ENCODE results near the gene GNAI2.
"Not testable (repeated sequence)": the region's sequence is repeated elsewhere in the genome, so short reads cannot be mapped to it uniquely, and the experiment has no call there.

Gene GNAI2

GRCh38 chr3:50266836-50267235 lies 30.8 kb downstream of the GNAI2 start:
- no peak for DNase-seq

- no peak for DNase-seq
These were observed 31.4 kb downstream of the GNAI2 start for GRCh38 chr3:50267280-50267913.

- DNase-seq: no peak
These were observed 32.3 kb downstream of the GNAI2 start for GRCh38 chr3:50268276-50268675.

- DNase-seq: no peak
These were observed 32.9 kb downstream of the GNAI2 start, which contains the start of gene SEMA3B for GRCh38 chr3:50268703-50269451. SEMA3B (plus strand) TSS chr3:50269147; CDS start chr3:50269241, 94 bp downstream.

- DNase-seq: no peak
These were observed 33.5 kb downstream of the GNAI2 start for GRCh38 chr3:50269460-50269859.

GRCh38 chr3:50269977-50270413 lies 34.0 kb downstream of the GNAI2 start:
- no peak for DNase-seq

GRCh38 chr3:50270422-50271224 lies 34.6 kb downstream of the GNAI2 start:
- DNase-seq: no peak

GRCh38 chr3:50271314-50271936 lies 35.4 kb downstream of the GNAI2 start:
- DNase-seq: no peak

GRCh38 chr3:50272538-50272910 lies 36.5 kb downstream of the GNAI2 start:
- not testable (repeated sequence) for DNase-seq

GRCh38 chr3:50272911-50273688 lies 37.1 kb downstream of the GNAI2 start:
- peak; percentile 54 for DNase-seq

- no peak for DNase-seq
These were observed 37.7 kb downstream of the GNAI2 start for GRCh38 chr3:50273689-50274065.

GRCh38 chr3:50274371-50275104 lies 38.5 kb downstream of the GNAI2 start:
- peak; percentile 38 for DNase-seq

- no peak for DNase-seq
These were observed 39.4 kb downstream of the GNAI2 start for GRCh38 chr3:50275141-50275995.

GRCh38 chr3:50275996-50276761 lies 40.2 kb downstream of the GNAI2 start:
- no peak for DNase-seq

- no peak for DNase-seq
These were observed 40.7 kb downstream of the GNAI2 start for GRCh38 chr3:50276762-50277101.

GRCh38 chr3:50278123-50278879 lies 42.3 kb downstream of the GNAI2 start:
- DNase-seq: no peak

- DNase-seq: no peak
These were observed 42.8 kb downstream of the GNAI2 start, which contains the start of gene LSMEM2 for GRCh38 chr3:50278880-50279224. LSMEM2 (plus strand) TSS chr3:50279087; CDS start chr3:50279114, 27 bp downstream.

- no peak for DNase-seq
These were observed 43.4 kb downstream of the GNAI2 start for GRCh38 chr3:50279255-50280016.
